GM21447 (cell line): ENCODE data around the gene ZNF407.

Source experiments
- ATAC-seq: cut with Tn5 transposase; IDR thresholded peaks from one replicate; pipeline ENCODE4 v1.9.1; 2021; ENCODE audit not compliant: unreplicated experiment

The ZNF407 gene

GRCh38 chr18:74718312-74718711 is 120.6 kb downstream of the ZNF407 start:
- no peak for ATAC-seq

- ATAC-seq, result no peak
Measured at GRCh38 chr18:74722237-74722636, 124.6 kb downstream of the ZNF407 start.

- no peak for ATAC-seq
Measured at GRCh38 chr18:74724186-74724585, 126.5 kb downstream of the ZNF407 start.

- no peak for ATAC-seq
Measured at GRCh38 chr18:74725690-74726089, 128.0 kb downstream of the ZNF407 start.

GRCh38 chr18:74728586-74728985 is 130.9 kb downstream of the ZNF407 start:
- ATAC-seq, result no peak

GRCh38 chr18:74731097-74731496 is 133.4 kb downstream of the ZNF407 start:
- ATAC-seq, result no peak

GRCh38 chr18:74732380-74732779 is 134.7 kb downstream of the ZNF407 start:
- no peak for ATAC-seq

- no peak for ATAC-seq
Measured at GRCh38 chr18:74733598-74733997, 135.9 kb downstream of the ZNF407 start.

- no peak for ATAC-seq
Measured at GRCh38 chr18:74734013-74734444, 136.4 kb downstream of the ZNF407 start.

- no peak for ATAC-seq
Measured at GRCh38 chr18:74739926-74740325, 142.3 kb downstream of the ZNF407 start.

GRCh38 chr18:74742573-74743243 is 145.0 kb downstream of the ZNF407 start:
- no peak for ATAC-seq

GRCh38 chr18:74745633-74746403 is 148.1 kb downstream of the ZNF407 start:
- no peak for ATAC-seq

- no peak for ATAC-seq
Measured at GRCh38 chr18:74748809-74749208, 151.1 kb downstream of the ZNF407 start.

- no peak for ATAC-seq
Measured at GRCh38 chr18:74758995-74759394, 161.3 kb downstream of the ZNF407 start.

- ATAC-seq, result no peak
Measured at GRCh38 chr18:74760026-74760425, 162.4 kb downstream of the ZNF407 start.

- ATAC-seq, result no peak
Measured at GRCh38 chr18:74760436-74760835, 162.8 kb downstream of the ZNF407 start.

- ATAC-seq, result no peak
Measured at GRCh38 chr18:74766251-74766650, 168.6 kb downstream of the ZNF407 start.

- no peak for ATAC-seq
Measured at GRCh38 chr18:74768096-74768495, 170.4 kb downstream of the ZNF407 start.

- peak; percentile 88 for ATAC-seq
Measured at GRCh38 chr18:74773171-74773624, 175.5 kb downstream of the ZNF407 start.

GRCh38 chr18:74774486-74774885 is 176.8 kb downstream of the ZNF407 start:
- ATAC-seq, result no peak

GRCh38 chr18:74775239-74775638 is 177.6 kb downstream of the ZNF407 start:
- ATAC-seq, result no peak

- no peak for ATAC-seq
Measured at GRCh38 chr18:74778191-74778847, 180.6 kb downstream of the ZNF407 start.
